CD4-positive, alpha-beta T cell (primary cell): ENCODE data around the gene LTB. TPM values are rescaled to one million over a fixed set of nuclear protein-coding genes. Genes with fewer than 3 reads are reported as not detected.
A peak's percentile ranks its signal among the peaks of the same experiment; 100 is the strongest.

Source experiments
- ATAC-seq: fragments of 200-7000 bp; cut with Tn5 transposase; one replicate; pipeline ENCODE4 v1.10.0; 2022; ENCODE audit warnings: mild to moderate bottlenecking; ENCODE audit not compliant: poor library complexity
- CTCF ChIA-PET: fragments of 350-600 bp; sonication (Branson Sonifier 250); formaldehyde crosslinking; loops from one replicate; lab custom pipeline; 2021; ENCODE audit warnings: antibody characterized with exemption, inconsistent platforms; lab: Charles Lee
- POLR2A ChIA-PET: fragments of 350-600 bp; sonication (Branson Sonifier 250); formaldehyde crosslinking; loops from one replicate; lab custom pipeline; 2021; ENCODE audit warnings: antibody characterized with exemption, inconsistent platforms; lab: Charles Lee
- DNase-seq, 14 experiments: peaks; one replicate each; pipeline ENCODE4 v3.0.0-alpha.2; 2013 to 2020; ENCODE audit warnings: mixed read lengths in 2 of 14
- H3K27ac ChIP-seq, 2 donors: one replicate each; pipeline versions ENCODE4 v1.5.1 to v1.7.0; 2013; ENCODE audit warnings: low read length in 2 of 2, low read depth in 1 of 2, mild to moderate bottlenecking in 1 of 2
- H3K27me3 ChIP-seq, 2 experiments: 1 replicate in 1 of 2; 2 replicates in 1 of 2; pipeline versions ENCODE4 v1.6.1 to v1.7.0; 2013; ENCODE audit warnings: low read length in 2 of 2, control low read depth in 1 of 2, mild to moderate bottlenecking in 1 of 2, moderate library complexity in 1 of 2; ENCODE audit not compliant: insufficient read depth in 2 of 2, control insufficient read depth in 1 of 2
- H3K36me3 ChIP-seq: one replicate; pipeline ENCODE4 v1.6.1; 2013; ENCODE audit warnings: low read length, control low read depth; ENCODE audit not compliant: insufficient read depth
- H3K4me1 ChIP-seq: one replicate; pipeline ENCODE4 v1.6.1; 2013; ENCODE audit warnings: low read length, control low read depth; ENCODE audit not compliant: insufficient read depth
- H3K4me3 ChIP-seq: one replicate; pipeline ENCODE4 v1.5.1; 2013; ENCODE audit warnings: mild to moderate bottlenecking, low read length, moderate library complexity
- H3K9me3 ChIP-seq, 2 experiments: 1 replicate in 1 of 2; 2 replicates in 1 of 2; pipeline versions ENCODE4 v1.6.1 to v1.7.0; 2013; ENCODE audit warnings: low read length in 2 of 2, mild to moderate bottlenecking in 2 of 2, control low read depth in 1 of 2, moderate library complexity in 1 of 2; ENCODE audit not compliant: control insufficient read depth in 1 of 2, insufficient read depth in 1 of 2
- H3K27ac Mint-ChIP-seq: one replicate; pipeline ENCODE4 v1.8.0; 2020; ENCODE audit warnings: mixed read lengths
- H3K27me3 Mint-ChIP-seq: one replicate; pipeline ENCODE4 v1.8.0; 2021; ENCODE audit warnings: mixed read lengths
- H3K36me3 Mint-ChIP-seq: one replicate; pipeline ENCODE4 v1.8.0; 2021; ENCODE audit warnings: low read depth, mixed read lengths
- H3K4me1 Mint-ChIP-seq: one replicate; pipeline ENCODE4 v1.8.0; 2021; ENCODE audit warnings: low read depth, mixed read lengths
- H3K4me3 Mint-ChIP-seq: one replicate; pipeline ENCODE4 v1.8.0; 2020; ENCODE audit warnings: mild to moderate bottlenecking, mixed read lengths
- H3K9me3 Mint-ChIP-seq: one replicate; pipeline ENCODE4 v1.8.0; 2020; ENCODE audit warnings: mixed read lengths
- intact Hi-C, 2 experiments: fragments of 100-400 bp; cut with DNase I in 1 of 2; cut with micrococcal nuclease in 1 of 2; formaldehyde crosslinking; loops; one replicate each; pipeline versions ENCODE4 v1.15.1 to v1.9.0; 2023 to 2025; cut with DNase I, micrococcal nuclease
- total RNA-seq, 174 experiments: library from RNA in 2 of 174; stranded (reverse) in 2 of 174; gene quantifications; one replicate each; pipeline ENCODE4 v1.2.3 and lab custom pipeline; 2021 to 2026
- TF ChIP-seq, protein P1 (sequence below): fragments of 200-600 bp; IDR thresholded peaks from one replicate; pipeline ENCODE4 v1.8.0; 2022; ENCODE audit warnings: antibody characterized with exemption, mild to moderate bottlenecking

LTB gene
- total RNA-seq, 2 experiments from 2014 or later, result 239 to 244 TPM

DNA sequence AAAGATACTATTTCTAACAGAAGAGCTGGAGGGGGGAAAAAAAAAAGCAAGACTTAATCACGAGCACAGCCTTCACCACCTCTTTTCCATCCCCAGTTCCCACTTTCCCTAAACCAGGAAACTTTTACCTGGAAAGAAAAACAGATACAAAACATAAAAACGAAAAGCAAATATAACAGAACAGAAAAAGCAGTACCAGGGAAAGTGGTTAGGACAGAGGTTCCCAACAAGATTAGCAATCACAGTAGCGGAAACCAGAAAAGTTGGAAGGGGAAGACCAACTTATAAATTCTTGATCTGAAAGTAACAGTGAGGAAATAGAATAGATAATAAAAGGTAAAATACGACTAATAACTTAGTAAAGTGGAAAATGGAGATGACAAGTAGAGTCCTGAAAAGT, 41.6 kb downstream of the LTB start:
- Histone ChIP-seq H3K4me3 (peak overlapping the region; percentile 91), H3K36me3 (peaks cover 49% of the 10 kb centered on the region), H3K27ac (peak overlapping the region; percentile 94 to 95), H3K27me3 (no peaks in the 10 kb centered on the region), H3K4me1 (peaks cover 47% of the 10 kb centered on the region), H3K9me3 (no peaks in the 10 kb centered on the region)
- H3K9me3 Mint-ChIP-seq, result no peaks in the 10 kb centered on the region
- ChIA-PET CTCF (interaction anchor here (1.4 to 3.9 kb wide), 5 partner anchors 28 to 58 kb away, joined by 3 to 30 read pairs (median 8); no protein-coding TSS in a partner anchor), POLR2A (interaction anchor here (0.6 to 4.2 kb wide), 35 partner anchors 8 to 1215 kb away, joined by 3 to 106 read pairs (median 7); partner anchors contain the start of genes ABHD16A, ATF6B, BAG6 and CSNK2B)
- ATAC-seq (no peak), DNase-seq (no peak)
- peaks cover 59% of the 10 kb centered on the region for H3K4me1 Mint-ChIP-seq
- TF ChIP-seq, protein P1, sequence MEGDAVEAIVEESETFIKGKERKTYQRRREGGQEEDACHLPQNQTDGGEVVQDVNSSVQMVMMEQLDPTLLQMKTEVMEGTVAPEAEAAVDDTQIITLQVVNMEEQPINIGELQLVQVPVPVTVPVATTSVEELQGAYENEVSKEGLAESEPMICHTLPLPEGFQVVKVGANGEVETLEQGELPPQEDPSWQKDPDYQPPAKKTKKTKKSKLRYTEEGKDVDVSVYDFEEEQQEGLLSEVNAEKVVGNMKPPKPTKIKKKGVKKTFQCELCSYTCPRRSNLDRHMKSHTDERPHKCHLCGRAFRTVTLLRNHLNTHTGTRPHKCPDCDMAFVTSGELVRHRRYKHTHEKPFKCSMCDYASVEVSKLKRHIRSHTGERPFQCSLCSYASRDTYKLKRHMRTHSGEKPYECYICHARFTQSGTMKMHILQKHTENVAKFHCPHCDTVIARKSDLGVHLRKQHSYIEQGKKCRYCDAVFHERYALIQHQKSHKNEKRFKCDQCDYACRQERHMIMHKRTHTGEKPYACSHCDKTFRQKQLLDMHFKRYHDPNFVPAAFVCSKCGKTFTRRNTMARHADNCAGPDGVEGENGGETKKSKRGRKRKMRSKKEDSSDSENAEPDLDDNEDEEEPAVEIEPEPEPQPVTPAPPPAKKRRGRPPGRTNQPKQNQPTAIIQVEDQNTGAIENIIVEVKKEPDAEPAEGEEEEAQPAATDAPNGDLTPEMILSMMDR, result no peak
- H3K36me3 Mint-ChIP-seq, result peaks cover 59% of the 10 kb centered on the region
- H3K27me3 Mint-ChIP-seq, result no peaks in the 10 kb centered on the region
- peak overlapping the region; percentile 99 for H3K27ac Mint-ChIP-seq
- intact Hi-C loops, result loop anchor here (2.0 to 5.0 kb wide), 2 partner anchors 294 to 417 kb away; partner anchors contain the start of genes NELFE (in 1 of the 2) and SKIC2 (in 1 of the 2)
- H3K4me3 Mint-ChIP-seq, result peak overlapping the region; percentile 96

GRCh38 chr6:31538805-31539400, 43.3 kb downstream of the LTB start:
- peak in 1 of 14 experiments; percentile 54 for DNase-seq
- peak overlapping the region; percentile 99 for H3K27ac Mint-ChIP-seq
- intact Hi-C loops, result no loop called here
- Histone ChIP-seq H3K4me1 (peaks cover 47% of the 10 kb centered on the region), H3K9me3 (no peaks in the 10 kb centered on the region), H3K27ac (peak overlapping the region; percentile 94 to 95), H3K4me3 (peak overlapping the region; percentile 91), H3K36me3 (peaks cover 67% of the 10 kb centered on the region), H3K27me3 (no peaks in the 10 kb centered on the region)
- TF ChIP-seq, protein P1, result no peak
- peaks cover 61% of the 10 kb centered on the region for H3K4me1 Mint-ChIP-seq
- ChIA-PET CTCF (interaction anchor here (1.3 to 3.9 kb wide), 3 partner anchors 11 to 45 kb away, joined by 3 to 30 read pairs (median 6); no protein-coding TSS in a partner anchor), POLR2A (interaction anchor here (0.9 to 4.0 kb wide), 5 partner anchors 10 to 268 kb away, joined by 3 to 88 read pairs (median 4); partner anchors contain the start of genes LSM2, MCCD1 and MICB)
- no peak for ATAC-seq
- H3K36me3 Mint-ChIP-seq, result peaks cover 76% of the 10 kb centered on the region
- peak overlapping the region; percentile 96 for H3K4me3 Mint-ChIP-seq
- no peaks in the 10 kb centered on the region for H3K27me3 Mint-ChIP-seq
- H3K9me3 Mint-ChIP-seq, result no peaks in the 10 kb centered on the region

GRCh38 chr6:31535538-31536324, 46.5 kb downstream of the LTB start:
- no peak overlapping the region for H3K27ac ChIP-seq
- H3K27me3 ChIP-seq, result no peaks in the 10 kb centered on the region
- H3K4me1 Mint-ChIP-seq, result peaks cover 36% of the 10 kb centered on the region
- intact Hi-C loops, result no loop called here
- no peaks in the 10 kb centered on the region for H3K27me3 Mint-ChIP-seq
- ATAC-seq, result no peak
- H3K4me3 ChIP-seq, result no peak overlapping the region
- H3K4me3 Mint-ChIP-seq, result peak overlapping the region; percentile 26
- H3K36me3 Mint-ChIP-seq, result peaks cover 92% of the 10 kb centered on the region
- peaks cover 33% of the 10 kb centered on the region for H3K4me1 ChIP-seq
- no peaks in the 10 kb centered on the region for H3K9me3 Mint-ChIP-seq
- H3K36me3 ChIP-seq, result peaks cover 98% of the 10 kb centered on the region
- ChIA-PET POLR2A (interaction anchor here (0.6 to 1.8 kb wide), 4 partner anchors 18 to 40 kb away, joined by 3 to 4 read pairs (median 4); partner anchors contain the start of genes MICB and TNF), CTCF (interaction anchor here (1.0 kb wide), 1 partner anchor 94 kb away, joined by 5 read pairs; no protein-coding TSS in a partner anchor)
- peak overlapping the region; percentile 13 for H3K27ac Mint-ChIP-seq
- H3K9me3 ChIP-seq, result no peaks in the 10 kb centered on the region
- TF ChIP-seq, protein P1, result no peak
- no peak for DNase-seq
